ENCODE data around the gene NRDC. TPM values are rescaled to one million over a fixed set of nuclear protein-coding genes. Genes with fewer than 3 reads are reported as not detected.

Gene NRDC
- total and polyA plus RNA-seq, 2 of the 8 experiments (the other 6 are each of a cell fraction or from before 2014, with no cell fraction given), result 70.2 to 182 TPM

DNA sequence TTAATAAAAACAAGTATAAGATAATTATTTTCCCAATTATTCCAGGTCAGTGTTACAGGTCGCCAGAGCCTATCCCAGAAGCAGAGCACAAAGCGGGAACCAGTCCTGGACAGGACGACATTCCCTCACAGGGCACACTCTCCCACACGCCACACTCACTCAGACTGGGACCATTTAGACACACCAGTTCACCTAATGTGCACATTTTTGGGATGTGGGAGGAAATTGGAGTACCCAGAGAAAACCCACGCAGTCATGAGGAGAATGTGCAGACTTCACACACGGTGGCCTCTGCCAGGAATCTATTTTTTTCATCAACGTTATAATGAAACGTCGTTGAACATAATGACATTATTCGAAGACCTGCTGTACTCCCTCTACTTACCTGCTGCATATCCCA lies 20.5 kb upstream of the NRDC start (continued):
- TF ChIP-seq, protein P1, sequence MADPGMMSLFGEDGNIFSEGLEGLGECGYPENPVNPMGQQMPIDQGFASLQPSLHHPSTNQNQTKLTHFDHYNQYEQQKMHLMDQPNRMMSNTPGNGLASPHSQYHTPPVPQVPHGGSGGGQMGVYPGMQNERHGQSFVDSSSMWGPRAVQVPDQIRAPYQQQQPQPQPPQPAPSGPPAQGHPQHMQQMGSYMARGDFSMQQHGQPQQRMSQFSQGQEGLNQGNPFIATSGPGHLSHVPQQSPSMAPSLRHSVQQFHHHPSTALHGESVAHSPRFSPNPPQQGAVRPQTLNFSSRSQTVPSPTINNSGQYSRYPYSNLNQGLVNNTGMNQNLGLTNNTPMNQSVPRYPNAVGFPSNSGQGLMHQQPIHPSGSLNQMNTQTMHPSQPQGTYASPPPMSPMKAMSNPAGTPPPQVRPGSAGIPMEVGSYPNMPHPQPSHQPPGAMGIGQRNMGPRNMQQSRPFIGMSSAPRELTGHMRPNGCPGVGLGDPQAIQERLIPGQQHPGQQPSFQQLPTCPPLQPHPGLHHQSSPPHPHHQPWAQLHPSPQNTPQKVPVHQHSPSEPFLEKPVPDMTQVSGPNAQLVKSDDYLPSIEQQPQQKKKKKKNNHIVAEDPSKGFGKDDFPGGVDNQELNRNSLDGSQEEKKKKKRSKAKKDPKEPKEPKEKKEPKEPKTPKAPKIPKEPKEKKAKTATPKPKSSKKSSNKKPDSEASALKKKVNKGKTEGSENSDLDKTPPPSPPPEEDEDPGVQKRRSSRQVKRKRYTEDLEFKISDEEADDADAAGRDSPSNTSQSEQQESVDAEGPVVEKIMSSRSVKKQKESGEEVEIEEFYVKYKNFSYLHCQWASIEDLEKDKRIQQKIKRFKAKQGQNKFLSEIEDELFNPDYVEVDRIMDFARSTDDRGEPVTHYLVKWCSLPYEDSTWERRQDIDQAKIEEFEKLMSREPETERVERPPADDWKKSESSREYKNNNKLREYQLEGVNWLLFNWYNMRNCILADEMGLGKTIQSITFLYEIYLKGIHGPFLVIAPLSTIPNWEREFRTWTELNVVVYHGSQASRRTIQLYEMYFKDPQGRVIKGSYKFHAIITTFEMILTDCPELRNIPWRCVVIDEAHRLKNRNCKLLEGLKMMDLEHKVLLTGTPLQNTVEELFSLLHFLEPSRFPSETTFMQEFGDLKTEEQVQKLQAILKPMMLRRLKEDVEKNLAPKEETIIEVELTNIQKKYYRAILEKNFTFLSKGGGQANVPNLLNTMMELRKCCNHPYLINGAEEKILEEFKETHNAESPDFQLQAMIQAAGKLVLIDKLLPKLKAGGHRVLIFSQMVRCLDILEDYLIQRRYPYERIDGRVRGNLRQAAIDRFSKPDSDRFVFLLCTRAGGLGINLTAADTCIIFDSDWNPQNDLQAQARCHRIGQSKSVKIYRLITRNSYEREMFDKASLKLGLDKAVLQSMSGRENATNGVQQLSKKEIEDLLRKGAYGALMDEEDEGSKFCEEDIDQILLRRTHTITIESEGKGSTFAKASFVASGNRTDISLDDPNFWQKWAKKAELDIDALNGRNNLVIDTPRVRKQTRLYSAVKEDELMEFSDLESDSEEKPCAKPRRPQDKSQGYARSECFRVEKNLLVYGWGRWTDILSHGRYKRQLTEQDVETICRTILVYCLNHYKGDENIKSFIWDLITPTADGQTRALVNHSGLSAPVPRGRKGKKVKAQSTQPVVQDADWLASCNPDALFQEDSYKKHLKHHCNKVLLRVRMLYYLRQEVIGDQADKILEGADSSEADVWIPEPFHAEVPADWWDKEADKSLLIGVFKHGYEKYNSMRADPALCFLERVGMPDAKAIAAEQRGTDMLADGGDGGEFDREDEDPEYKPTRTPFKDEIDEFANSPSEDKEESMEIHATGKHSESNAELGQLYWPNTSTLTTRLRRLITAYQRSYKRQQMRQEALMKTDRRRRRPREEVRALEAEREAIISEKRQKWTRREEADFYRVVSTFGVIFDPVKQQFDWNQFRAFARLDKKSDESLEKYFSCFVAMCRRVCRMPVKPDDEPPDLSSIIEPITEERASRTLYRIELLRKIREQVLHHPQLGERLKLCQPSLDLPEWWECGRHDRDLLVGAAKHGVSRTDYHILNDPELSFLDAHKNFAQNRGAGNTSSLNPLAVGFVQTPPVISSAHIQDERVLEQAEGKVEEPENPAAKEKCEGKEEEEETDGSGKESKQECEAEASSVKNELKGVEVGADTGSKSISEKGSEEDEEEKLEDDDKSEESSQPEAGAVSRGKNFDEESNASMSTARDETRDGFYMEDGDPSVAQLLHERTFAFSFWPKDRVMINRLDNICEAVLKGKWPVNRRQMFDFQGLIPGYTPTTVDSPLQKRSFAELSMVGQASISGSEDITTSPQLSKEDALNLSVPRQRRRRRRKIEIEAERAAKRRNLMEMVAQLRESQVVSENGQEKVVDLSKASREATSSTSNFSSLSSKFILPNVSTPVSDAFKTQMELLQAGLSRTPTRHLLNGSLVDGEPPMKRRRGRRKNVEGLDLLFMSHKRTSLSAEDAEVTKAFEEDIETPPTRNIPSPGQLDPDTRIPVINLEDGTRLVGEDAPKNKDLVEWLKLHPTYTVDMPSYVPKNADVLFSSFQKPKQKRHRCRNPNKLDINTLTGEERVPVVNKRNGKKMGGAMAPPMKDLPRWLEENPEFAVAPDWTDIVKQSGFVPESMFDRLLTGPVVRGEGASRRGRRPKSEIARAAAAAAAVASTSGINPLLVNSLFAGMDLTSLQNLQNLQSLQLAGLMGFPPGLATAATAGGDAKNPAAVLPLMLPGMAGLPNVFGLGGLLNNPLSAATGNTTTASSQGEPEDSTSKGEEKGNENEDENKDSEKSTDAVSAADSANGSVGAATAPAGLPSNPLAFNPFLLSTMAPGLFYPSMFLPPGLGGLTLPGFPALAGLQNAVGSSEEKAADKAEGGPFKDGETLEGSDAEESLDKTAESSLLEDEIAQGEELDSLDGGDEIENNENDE (IDR thresholded peaks at IDR 0.05; ENCODE audit: insufficient replicate concordance, low read length), result no peak
- TF ChIP-seq POU5F1 (IDR thresholded peaks at IDR 0.05; ENCODE audit: low read depth, low read length), result no peak

Data from H1 (cell line).